ENCODE results near the gene VSIG10.

The VSIG10 gene

GRCh38 chr12:118050972-118051910 is 52.6 kb downstream of the VSIG10 start:
- peaks cover 0 to 19% (median 12%) of the 10 kb centered on the region in 4 experiments for H3K36me3 ChIP-seq (ENCODE audit: control insufficient read depth in 4 of 4, insufficient read depth in 4 of 4, low read length in 3 of 4)
- H3K4me1 ChIP-seq (ENCODE audit: control extremely low read depth in 1 of 4, control insufficient read depth in 4 of 4, insufficient read depth in 4 of 4, low read length in 3 of 4), result peaks cover 0 to 2% (median 0%) of the 10 kb centered on the region in 4 experiments
- 98% methylated on average over 4 of the region's 12 CpGs for WGBS (ENCODE audit: insufficient coverage)
- H3K9me3 ChIP-seq (ENCODE audit: control extremely low read depth in 1 of 5, control insufficient read depth in 4 of 5, insufficient read depth in 2 of 5, low read depth in 1 of 5, low read length in 4 of 5), result no peaks in the 10 kb centered on the region
- no peak overlapping the region for H3K4me3 ChIP-seq (ENCODE audit: control insufficient read depth in 1 of 7, extremely low read depth in 1 of 7, insufficient read depth in 4 of 7, low read depth in 2 of 7, low read length in 6 of 7)
- no peak overlapping the region for H3K27ac ChIP-seq (ENCODE audit: insufficient read depth in 1 of 2, low read depth in 1 of 2, low read length in 2 of 2, poor library complexity in 1 of 2, severe bottlenecking in 2 of 2)
- ChIA-PET POLR2A (no interaction called here), CTCF (no interaction called here)
- peak in 1 of 3 donors; percentile 12 for DNase-seq
- no peaks in the 10 kb centered on the region for H3K27me3 ChIP-seq (replicated peaks in 2 of 5; ENCODE audit: control insufficient read depth in 4 of 5, insufficient read depth in 5 of 5, low read length in 4 of 5)

GRCh38 chr12:118046430-118046829 is 57.4 kb downstream of the VSIG10 start:
- POLR2A ChIA-PET, result no interaction called here
- Histone ChIP-seq H3K27me3 (replicated peaks in 2 of 5; ENCODE audit: control insufficient read depth in 4 of 5, insufficient read depth in 5 of 5, low read length in 4 of 5) (no peaks in the 10 kb centered on the region), H3K4me3 (ENCODE audit: control insufficient read depth in 1 of 7, extremely low read depth in 1 of 7, insufficient read depth in 4 of 7, low read depth in 2 of 7, low read length in 6 of 7) (no peak overlapping the region), H3K9me3 (ENCODE audit: control extremely low read depth in 1 of 5, control insufficient read depth in 4 of 5, insufficient read depth in 2 of 5, low read depth in 1 of 5, low read length in 4 of 5) (no peaks in the 10 kb centered on the region), H3K4me1 (ENCODE audit: control extremely low read depth in 1 of 4, control insufficient read depth in 4 of 4, insufficient read depth in 4 of 4, low read length in 3 of 4) (no peaks in the 10 kb centered on the region), H3K36me3 (ENCODE audit: control insufficient read depth in 4 of 4, insufficient read depth in 4 of 4, low read length in 3 of 4) (peaks cover 4 to 30% (median 21%) of the 10 kb centered on the region in 4 experiments), H3K27ac (ENCODE audit: insufficient read depth in 1 of 2, low read depth in 1 of 2, low read length in 2 of 2, poor library complexity in 1 of 2, severe bottlenecking in 2 of 2) (no peak overlapping the region)
- CTCF ChIA-PET, result no interaction called here
- DNase-seq, result no peak
- 100% methylated on average over 3 of the region's 4 CpGs for WGBS (ENCODE audit: insufficient coverage)

GRCh38 chr12:118044577-118044976 is 59.2 kb downstream of the VSIG10 start:
- 97% methylated on average over 4 of the region's 8 CpGs for WGBS (ENCODE audit: insufficient coverage)

GRCh38 chr12:118044075-118044474 is 59.7 kb downstream of the VSIG10 start:
- H3K4me3 ChIP-seq (ENCODE audit: control insufficient read depth in 1 of 7, extremely low read depth in 1 of 7, insufficient read depth in 4 of 7, low read depth in 2 of 7, low read length in 6 of 7), result no peak overlapping the region
- no peak for DNase-seq
- H3K36me3 ChIP-seq (ENCODE audit: control insufficient read depth in 4 of 4, insufficient read depth in 4 of 4, low read length in 3 of 4), result peaks cover 6 to 36% (median 23%) of the 10 kb centered on the region in 4 experiments
- no peak overlapping the region for H3K27ac ChIP-seq (ENCODE audit: insufficient read depth in 1 of 2, low read depth in 1 of 2, low read length in 2 of 2, poor library complexity in 1 of 2, severe bottlenecking in 2 of 2)
- ChIA-PET CTCF (interaction anchor here (1.1 to 1.5 kb wide), 3 partner anchors 11 to 16 kb away, joined by 3 read pairs; no protein-coding TSS in a partner anchor), POLR2A (no interaction called here)
- no peaks in the 10 kb centered on the region for H3K9me3 ChIP-seq (ENCODE audit: control extremely low read depth in 1 of 5, control insufficient read depth in 4 of 5, insufficient read depth in 2 of 5, low read depth in 1 of 5, low read length in 4 of 5)
- H3K4me1 ChIP-seq (ENCODE audit: control extremely low read depth in 1 of 4, control insufficient read depth in 4 of 4, insufficient read depth in 4 of 4, low read length in 3 of 4), result no peaks in the 10 kb centered on the region
- H3K27me3 ChIP-seq (replicated peaks in 2 of 5; ENCODE audit: control insufficient read depth in 4 of 5, insufficient read depth in 5 of 5, low read length in 4 of 5), result no peaks in the 10 kb centered on the region
- 100% methylated on average over 1 of the region's 2 CpGs for WGBS (ENCODE audit: insufficient coverage)

More at GRCh38 chr12:118044577-118044976, 59.2 kb downstream of the VSIG10 start:
- H3K27ac ChIP-seq (ENCODE audit: insufficient read depth in 1 of 2, low read depth in 1 of 2, low read length in 2 of 2, poor library complexity in 1 of 2, severe bottlenecking in 2 of 2), result no peak overlapping the region
- DNase-seq, result no peak
- no peaks in the 10 kb centered on the region for H3K4me1 ChIP-seq (ENCODE audit: control extremely low read depth in 1 of 4, control insufficient read depth in 4 of 4, insufficient read depth in 4 of 4, low read length in 3 of 4)
- CTCF ChIA-PET, result interaction anchor here (1.3 to 1.5 kb wide), 2 partner anchors 10 to 15 kb away, joined by 3 read pairs; no protein-coding TSS in a partner anchor
- no peaks in the 10 kb centered on the region for H3K27me3 ChIP-seq (replicated peaks in 2 of 5; ENCODE audit: control insufficient read depth in 4 of 5, insufficient read depth in 5 of 5, low read length in 4 of 5)
- POLR2A ChIA-PET, result no interaction called here
- H3K4me3 ChIP-seq (ENCODE audit: control insufficient read depth in 1 of 7, extremely low read depth in 1 of 7, insufficient read depth in 4 of 7, low read depth in 2 of 7, low read length in 6 of 7), result no peak overlapping the region
- no peaks in the 10 kb centered on the region for H3K9me3 ChIP-seq (ENCODE audit: control extremely low read depth in 1 of 5, control insufficient read depth in 4 of 5, insufficient read depth in 2 of 5, low read depth in 1 of 5, low read length in 4 of 5)
- peaks cover 6 to 32% (median 23%) of the 10 kb centered on the region in 4 experiments for H3K36me3 ChIP-seq (ENCODE audit: control insufficient read depth in 4 of 4, insufficient read depth in 4 of 4, low read length in 3 of 4)

- POLR2A ChIA-PET, result no interaction called here
- no peaks in the 10 kb centered on the region for H3K27me3 ChIP-seq (replicated peaks in 2 of 5; ENCODE audit: control insufficient read depth in 4 of 5, insufficient read depth in 5 of 5, low read length in 4 of 5)
- 96% methylated on average over 3 of the region's 4 CpGs for WGBS (ENCODE audit: insufficient coverage)
- no peaks in the 10 kb centered on the region for H3K4me1 ChIP-seq (ENCODE audit: control extremely low read depth in 1 of 4, control insufficient read depth in 4 of 4, insufficient read depth in 4 of 4, low read length in 3 of 4)
- no peak for DNase-seq
- CTCF ChIA-PET, result no interaction called here
- H3K36me3 ChIP-seq (ENCODE audit: control insufficient read depth in 4 of 4, insufficient read depth in 4 of 4, low read length in 3 of 4), result peaks cover 6 to 45% (median 33%) of the 10 kb centered on the region in 4 experiments
- no peak overlapping the region for H3K4me3 ChIP-seq (ENCODE audit: control insufficient read depth in 1 of 7, extremely low read depth in 1 of 7, insufficient read depth in 4 of 7, low read depth in 2 of 7, low read length in 6 of 7)
- no peaks in the 10 kb centered on the region for H3K9me3 ChIP-seq (ENCODE audit: control extremely low read depth in 1 of 5, control insufficient read depth in 4 of 5, insufficient read depth in 2 of 5, low read depth in 1 of 5, low read length in 4 of 5)
- no peak overlapping the region for H3K27ac ChIP-seq (ENCODE audit: insufficient read depth in 1 of 2, low read depth in 1 of 2, low read length in 2 of 2, poor library complexity in 1 of 2, severe bottlenecking in 2 of 2)
Observed at GRCh38 chr12:118042091-118042490, 61.7 kb downstream of the VSIG10 start.

- Histone ChIP-seq H3K4me1 (ENCODE audit: control extremely low read depth in 1 of 4, control insufficient read depth in 4 of 4, insufficient read depth in 4 of 4, low read length in 3 of 4) (no peaks in the 10 kb centered on the region), H3K9me3 (ENCODE audit: control extremely low read depth in 1 of 5, control insufficient read depth in 4 of 5, insufficient read depth in 2 of 5, low read depth in 1 of 5, low read length in 4 of 5) (no peaks in the 10 kb centered on the region), H3K4me3 (ENCODE audit: control insufficient read depth in 1 of 7, extremely low read depth in 1 of 7, insufficient read depth in 4 of 7, low read depth in 2 of 7, low read length in 6 of 7) (no peak overlapping the region), H3K36me3 (ENCODE audit: control insufficient read depth in 4 of 4, insufficient read depth in 4 of 4, low read length in 3 of 4) (peaks cover 8 to 65% (median 54%) of the 10 kb centered on the region in 4 experiments), H3K27me3 (replicated peaks in 2 of 5; ENCODE audit: control insufficient read depth in 4 of 5, insufficient read depth in 5 of 5, low read length in 4 of 5) (no peaks in the 10 kb centered on the region), H3K27ac (ENCODE audit: insufficient read depth in 1 of 2, low read depth in 1 of 2, low read length in 2 of 2, poor library complexity in 1 of 2, severe bottlenecking in 2 of 2) (no peak overlapping the region)
- POLR2A ChIA-PET, result no interaction called here
- no peak for DNase-seq
- WGBS (ENCODE audit: insufficient coverage), result 95% methylated on average over 5 of the region's 6 CpGs
- CTCF ChIA-PET, result interaction anchor here (0.8 to 2.1 kb wide), 2 partner anchors 17 to 165 kb away, joined by 3 to 5 read pairs; no protein-coding TSS in a partner anchor
Observed at GRCh38 chr12:118038137-118038536, 65.7 kb downstream of the VSIG10 start.

Measured in common myeloid progenitor, CD34-positive (primary cell).